ENCODE results near the gene TRPV6.

The TRPV6 gene

GRCh38 chr7:142864980-142865747 lies 20.4 kb downstream of the TRPV6 start:
- H3K9ac ChIP-seq (ENCODE audit: low read depth, low read length): no peak overlapping the region
- no peak overlapping the region for H3K4me3 ChIP-seq (ENCODE audit: low read length)
- no peak overlapping the region for H3K27ac ChIP-seq (ENCODE audit: low read length)
- no peaks in the 10 kb centered on the region; the same call in none of the 2 replicates for H3K36me3 ChIP-seq (ENCODE audit: insufficient read depth, low read depth, low read length)
- H3K27me3 ChIP-seq (ENCODE audit: insufficient read depth, low read length): no peaks in the 10 kb centered on the region
- H3K4me1 ChIP-seq (ENCODE audit: insufficient read depth, low read length): peaks cover 18% of the 10 kb centered on the region; the same call in 1 of the 2 replicates
- H3K9me3 ChIP-seq (ENCODE audit: insufficient read depth, low read depth, low read length): no peaks in the 10 kb centered on the region

GRCh38 chr7:142863891-142864685 lies 21.5 kb downstream of the TRPV6 start:
- no peaks in the 10 kb centered on the region for H3K9me3 ChIP-seq (ENCODE audit: insufficient read depth, low read depth, low read length)
- no peak overlapping the region for H3K9ac ChIP-seq (ENCODE audit: low read depth, low read length)
- no peaks in the 10 kb centered on the region; the same call in 1 of the 2 replicates for H3K36me3 ChIP-seq (ENCODE audit: insufficient read depth, low read depth, low read length)
- no peak overlapping the region for H3K27ac ChIP-seq (ENCODE audit: low read length)
- peaks cover 18% of the 10 kb centered on the region; the same call in 1 of the 2 replicates for H3K4me1 ChIP-seq (ENCODE audit: insufficient read depth, low read length)
- no peak overlapping the region for H3K4me3 ChIP-seq (ENCODE audit: low read length)
- H3K27me3 ChIP-seq (ENCODE audit: insufficient read depth, low read length): no peaks in the 10 kb centered on the region

- H3K27me3 ChIP-seq (ENCODE audit: insufficient read depth, low read length): no peaks in the 10 kb centered on the region
- peaks cover 18% of the 10 kb centered on the region; the same call in 1 of the 2 replicates for H3K4me1 ChIP-seq (ENCODE audit: insufficient read depth, low read length)
- H3K9me3 ChIP-seq (ENCODE audit: insufficient read depth, low read depth, low read length): no peaks in the 10 kb centered on the region
- H3K36me3 ChIP-seq (ENCODE audit: insufficient read depth, low read depth, low read length): no peaks in the 10 kb centered on the region; the same call in 1 of the 2 replicates
- H3K4me3 ChIP-seq (ENCODE audit: low read length): no peak overlapping the region
- H3K27ac ChIP-seq (ENCODE audit: low read length): no peak overlapping the region
- no peak overlapping the region for H3K9ac ChIP-seq (ENCODE audit: low read depth, low read length)
Measured at GRCh38 chr7:142862786-142863400, 22.7 kb downstream of the TRPV6 start.

- H3K9ac ChIP-seq (ENCODE audit: low read depth, low read length): no peak overlapping the region
- no peaks in the 10 kb centered on the region; the same call in 1 of the 2 replicates for H3K36me3 ChIP-seq (ENCODE audit: insufficient read depth, low read depth, low read length)
Measured at GRCh38 chr7:142862351-142862750, 23.2 kb downstream of the TRPV6 start.

DNA sequence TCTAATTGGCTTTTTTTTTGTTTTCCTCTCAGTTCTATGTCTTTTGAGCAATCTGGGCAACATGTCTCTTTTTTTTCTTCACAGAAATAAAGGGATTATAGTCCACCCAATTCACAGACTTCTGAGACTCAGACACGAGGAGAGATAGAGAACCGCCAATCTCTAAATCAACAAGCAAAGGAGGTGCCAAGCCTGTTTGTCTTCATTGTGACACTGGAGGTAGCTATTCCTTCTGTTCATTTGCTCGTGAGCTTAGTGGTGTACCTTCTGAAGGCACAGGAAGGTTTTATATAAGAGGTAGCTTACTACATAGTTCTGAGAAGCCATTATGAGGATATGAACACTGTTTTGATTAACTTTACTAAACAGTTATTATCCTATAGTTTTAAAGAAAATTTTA lies 24.6 kb downstream of the TRPV6 start:
- Histone ChIP-seq H3K9me3 (ENCODE audit: insufficient read depth, low read depth, low read length) (no peaks in the 10 kb centered on the region), H3K27me3 (ENCODE audit: insufficient read depth, low read length) (peaks cover 16% of the 10 kb centered on the region), H3K4me1 (ENCODE audit: insufficient read depth, low read length) (peaks cover 18% of the 10 kb centered on the region; the same call in 1 of the 2 replicates)

More at GRCh38 chr7:142862351-142862750, 23.2 kb downstream of the TRPV6 start:
- H3K9me3 ChIP-seq (ENCODE audit: insufficient read depth, low read depth, low read length): no peaks in the 10 kb centered on the region
- H3K4me1 ChIP-seq (ENCODE audit: insufficient read depth, low read length): peaks cover 18% of the 10 kb centered on the region; the same call in 1 of the 2 replicates
- H3K27me3 ChIP-seq (ENCODE audit: insufficient read depth, low read length): 0 out of 2 replicates have a peak, but pooled peaks cover 3% of the 10 kb centered on the region
- H3K27ac ChIP-seq (ENCODE audit: low read length): no peak overlapping the region
- no peak overlapping the region for H3K4me3 ChIP-seq (ENCODE audit: low read length)

DNA sequence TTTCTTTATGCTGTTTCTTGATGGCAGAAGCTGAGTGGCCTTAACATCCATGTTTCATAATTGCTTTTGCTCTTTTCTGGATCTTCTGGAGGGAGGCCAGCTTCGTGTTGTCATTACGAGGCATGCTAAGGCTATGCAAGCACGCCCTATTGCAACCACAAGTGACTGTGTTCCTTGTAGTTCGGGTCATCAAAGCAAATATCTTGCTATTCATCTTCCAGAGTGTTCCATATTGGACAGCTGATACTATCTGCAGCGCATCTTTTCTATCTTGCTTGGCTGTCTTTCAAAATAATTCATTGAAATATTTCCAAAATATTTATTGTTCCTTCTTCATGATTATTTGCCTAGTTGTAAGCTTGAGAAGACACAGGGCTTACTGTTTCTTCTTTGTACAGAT lies 25.7 kb downstream of the TRPV6 start:
- H3K9me3 ChIP-seq (ENCODE audit: insufficient read depth, low read depth, low read length): no peaks in the 10 kb centered on the region
- peaks cover 21% of the 10 kb centered on the region; the same call in 1 of the 2 replicates for H3K4me1 ChIP-seq (ENCODE audit: insufficient read depth, low read length)
- H3K9ac ChIP-seq (ENCODE audit: low read depth, low read length): no peak overlapping the region
- no peaks in the 10 kb centered on the region; the same call in 1 of the 2 replicates for H3K36me3 ChIP-seq (ENCODE audit: insufficient read depth, low read depth, low read length)
- H3K4me3 ChIP-seq (ENCODE audit: low read length): no peak overlapping the region
- no peak overlapping the region for H3K27ac ChIP-seq (ENCODE audit: low read length)
- H3K27me3 ChIP-seq (ENCODE audit: insufficient read depth, low read length): peaks cover 25% of the 10 kb centered on the region

More for the DNA sequence above, 24.6 kb downstream of the TRPV6 start:
- Histone ChIP-seq H3K27ac (ENCODE audit: low read length) (no peak overlapping the region), H3K36me3 (ENCODE audit: insufficient read depth, low read depth, low read length) (no peaks in the 10 kb centered on the region; the same call in 1 of the 2 replicates), H3K9ac (ENCODE audit: low read depth, low read length) (no peak overlapping the region), H3K4me3 (ENCODE audit: low read length) (no peak overlapping the region)

DNA sequence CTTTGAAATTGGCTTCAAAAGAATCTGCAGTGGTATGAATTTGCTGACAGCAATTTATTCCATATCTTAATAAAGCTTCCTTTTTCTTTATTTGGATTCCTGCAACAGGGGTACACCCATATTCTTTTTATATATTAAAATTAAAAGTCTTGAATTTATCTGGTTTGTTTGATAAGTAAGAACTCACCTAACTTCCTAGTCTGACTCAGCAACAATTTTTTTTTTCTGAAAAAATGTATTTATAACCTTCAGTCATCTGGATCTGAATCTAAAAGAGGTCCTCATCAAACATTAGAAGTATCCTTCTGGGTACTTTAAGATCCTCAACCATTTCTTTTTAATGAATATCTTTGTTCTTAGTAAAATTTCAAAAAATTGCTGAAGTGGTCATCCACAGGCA lies 26.1 kb downstream of the TRPV6 start:
- Histone ChIP-seq H3K4me1 (ENCODE audit: insufficient read depth, low read length) (peaks cover 21% of the 10 kb centered on the region; the same call in 1 of the 2 replicates), H3K4me3 (ENCODE audit: low read length) (no peak overlapping the region), H3K27ac (ENCODE audit: low read length) (no peak overlapping the region), H3K9me3 (ENCODE audit: insufficient read depth, low read depth, low read length) (no peaks in the 10 kb centered on the region), H3K9ac (ENCODE audit: low read depth, low read length) (no peak overlapping the region), H3K27me3 (ENCODE audit: insufficient read depth, low read length) (peaks cover 25% of the 10 kb centered on the region), H3K36me3 (ENCODE audit: insufficient read depth, low read depth, low read length) (no peaks in the 10 kb centered on the region; the same call in 1 of the 2 replicates)

- H3K27ac ChIP-seq (ENCODE audit: low read length): no peak overlapping the region
- H3K36me3 ChIP-seq (ENCODE audit: insufficient read depth, low read depth, low read length): no peaks in the 10 kb centered on the region
- H3K27me3 ChIP-seq (ENCODE audit: insufficient read depth, low read length): peaks cover 25% of the 10 kb centered on the region
- H3K9ac ChIP-seq (ENCODE audit: low read depth, low read length): no peak overlapping the region
- H3K4me3 ChIP-seq (ENCODE audit: low read length): no peak overlapping the region
- peaks cover 20% of the 10 kb centered on the region; the same call in 1 of the 2 replicates for H3K4me1 ChIP-seq (ENCODE audit: insufficient read depth, low read length)
- no peaks in the 10 kb centered on the region for H3K9me3 ChIP-seq (ENCODE audit: insufficient read depth, low read depth, low read length)
Measured at GRCh38 chr7:142857625-142858024, 27.9 kb downstream of the TRPV6 start.

- peaks cover 12% of the 10 kb centered on the region; the same call in 1 of the 2 replicates for H3K4me1 ChIP-seq (ENCODE audit: insufficient read depth, low read length)
- no peak overlapping the region for H3K4me3 ChIP-seq (ENCODE audit: low read length)
- no peak overlapping the region for H3K27ac ChIP-seq (ENCODE audit: low read length)
- no peaks in the 10 kb centered on the region for H3K36me3 ChIP-seq (ENCODE audit: insufficient read depth, low read depth, low read length)
- peaks cover 25% of the 10 kb centered on the region for H3K27me3 ChIP-seq (ENCODE audit: insufficient read depth, low read length)
- H3K9me3 ChIP-seq (ENCODE audit: insufficient read depth, low read depth, low read length): no peaks in the 10 kb centered on the region
- H3K9ac ChIP-seq (ENCODE audit: low read depth, low read length): no peak overlapping the region
Measured at GRCh38 chr7:142856565-142857245, 28.8 kb downstream of the TRPV6 start.

GRCh38 chr7:142855756-142856564 lies 29.6 kb downstream of the TRPV6 start:
- Histone ChIP-seq H3K4me1 (ENCODE audit: insufficient read depth, low read length) (peaks cover 8% of the 10 kb centered on the region; the same call in 1 of the 2 replicates), H3K9ac (ENCODE audit: low read depth, low read length) (no peak overlapping the region), H3K36me3 (ENCODE audit: insufficient read depth, low read depth, low read length) (no peaks in the 10 kb centered on the region), H3K4me3 (ENCODE audit: low read length) (peak overlapping the region; percentile 79), H3K27ac (ENCODE audit: low read length) (no peak overlapping the region), H3K27me3 (ENCODE audit: insufficient read depth, low read length) (peaks cover 25% of the 10 kb centered on the region), H3K9me3 (ENCODE audit: insufficient read depth, low read depth, low read length) (no peaks in the 10 kb centered on the region)

All from iPS-20b (cell line).